Measurements from ENCODE around the gene FIG4.

FIG4 gene

GRCh38 chr6:109794201-109794923, 103.3 kb downstream of the FIG4 start:
- no peak for TF ChIP-seq CTCF (IDR thresholded peaks at IDR 0.05; ENCODE audit: low read depth, low read length)
- DNase-seq (ENCODE audit: extremely low read depth, low read depth) = peak; percentile 16

GRCh38 chr6:109795994-109796555, 105.0 kb downstream of the FIG4 start:
- TF ChIP-seq CTCF (IDR thresholded peaks at IDR 0.05; ENCODE audit: low read depth, low read length) = no peak
- DNase-seq (ENCODE audit: extremely low read depth, low read depth) = no peak

- TF ChIP-seq CTCF (IDR thresholded peaks at IDR 0.05; ENCODE audit: low read depth, low read length) = no peak
Observed at GRCh38 chr6:109799129-109799528, 108.0 kb downstream of the FIG4 start.

GRCh38 chr6:109799664-109800063, 108.6 kb downstream of the FIG4 start:
- TF ChIP-seq CTCF (IDR thresholded peaks at IDR 0.05; ENCODE audit: low read depth, low read length) = no peak
- no peak for DNase-seq (ENCODE audit: extremely low read depth, low read depth)

More at GRCh38 chr6:109799129-109799528, 108.0 kb downstream of the FIG4 start:
- DNase-seq (ENCODE audit: extremely low read depth, low read depth) = no peak

- TF ChIP-seq CTCF (IDR thresholded peaks at IDR 0.05; ENCODE audit: low read depth, low read length) = no peak
- no peak for DNase-seq (ENCODE audit: extremely low read depth, low read depth)
Observed at GRCh38 chr6:109800771-109801170, 109.7 kb downstream of the FIG4 start.

- DNase-seq (ENCODE audit: extremely low read depth, low read depth) = no peak
- TF ChIP-seq CTCF (IDR thresholded peaks at IDR 0.05; ENCODE audit: low read depth, low read length) = no peak
Observed at GRCh38 chr6:109801794-109802193, 110.7 kb downstream of the FIG4 start.

- no peak for TF ChIP-seq CTCF (IDR thresholded peaks at IDR 0.05; ENCODE audit: low read depth, low read length)
- DNase-seq (ENCODE audit: extremely low read depth, low read depth) = no peak
Observed at GRCh38 chr6:109804020-109804419, 112.9 kb downstream of the FIG4 start.
